ENCODE data around the gene SLC39A12. TPM values are rescaled to one million over a fixed set of nuclear protein-coding genes. Genes with fewer than 3 reads are reported as not detected.

SLC39A12 gene
- polyA plus RNA-seq, 1 of the 3 experiments (the other 2 are of a cell fraction), result not detected

GRCh38 chr10:18059826-18060559, 108.3 kb downstream of the SLC39A12 start:
- Histone ChIP-seq H3K9me3 (no peaks in the 10 kb centered on the region), H3K9ac (no peak overlapping the region), H3K27ac (ENCODE audit: low read depth in 2 of 2, low read length in 1 of 2) (no peak overlapping the region), H3K4me1 (ENCODE audit: control insufficient read depth in 1 of 2, insufficient read depth in 2 of 2, low read depth in 1 of 2, low read length in 1 of 2) (no peaks in the 10 kb centered on the region), H2AFZ (ENCODE audit: low read depth) (no peak overlapping the region), H4K20me1 (ENCODE audit: insufficient read depth) (no peaks in the 10 kb centered on the region), H3K36me3 (replicated peaks in 1 of 2; ENCODE audit: control insufficient read depth in 1 of 2, insufficient read depth in 2 of 2, low read length in 1 of 2) (no peaks in the 10 kb centered on the region), H3K4me2 (no peak overlapping the region), H3K4me3 (ENCODE audit: low read depth in 2 of 2, low read length in 1 of 2) (no peak overlapping the region), H3K79me2 (ENCODE audit: insufficient read depth) (no peaks in the 10 kb centered on the region), H3K9me2 (no peaks in the 10 kb centered on the region), H3F3A (replicated peaks; ENCODE audit: insufficient read depth) (no peaks in the 10 kb centered on the region), H3K27me3 (ENCODE audit: insufficient read depth) (no peaks in the 10 kb centered on the region)
- WGBS (ENCODE audit: low lambda C conversion rate), result 63% methylated on average over 19 of the region's 19 CpGs
- POLR2A ChIA-PET, result no interaction called here
- peak; percentile 3 for DNase-seq
- TF ChIP-seq TCF12 (IDR thresholded peaks at IDR 0.05), result no peak
- no peak for TF ChIP-seq EP300 (IDR thresholded peaks at IDR 0.05; ENCODE audit: borderline replicate concordance in 1 of 2, low read depth in 1 of 2, low read length in 1 of 2)
- CTCF ChIA-PET, result no interaction called here

GRCh38 chr10:18066947-18067346, 115.2 kb downstream of the SLC39A12 start:
- H3K4me3 ChIP-seq (ENCODE audit: low read depth in 2 of 2, low read length in 1 of 2), result no peak overlapping the region
- H2AFZ ChIP-seq (ENCODE audit: low read depth), result no peak overlapping the region
- CTCF ChIA-PET, result interaction anchor here (0.7 kb wide), 1 partner anchor 148 kb away, joined by 3 read pairs; no protein-coding TSS in a partner anchor
- WGBS (ENCODE audit: low lambda C conversion rate), result 52% methylated on average over 4 of the region's 4 CpGs
- H3K79me2 ChIP-seq (ENCODE audit: insufficient read depth), result no peaks in the 10 kb centered on the region
- no peak overlapping the region for H3K4me2 ChIP-seq
- no peak for TF ChIP-seq RCOR1 (IDR thresholded peaks at IDR 0.05; ENCODE audit: low read length)
- no peaks in the 10 kb centered on the region for H3K36me3 ChIP-seq (replicated peaks in 1 of 2; ENCODE audit: control insufficient read depth in 1 of 2, insufficient read depth in 2 of 2, low read length in 1 of 2)
- no peak for DNase-seq
- POLR2A ChIA-PET, result no interaction called here
- no peaks in the 10 kb centered on the region for H3K27me3 ChIP-seq (ENCODE audit: insufficient read depth)
- H4K20me1 ChIP-seq (ENCODE audit: insufficient read depth), result no peaks in the 10 kb centered on the region
- no peaks in the 10 kb centered on the region for H3K9me3 ChIP-seq
- no peaks in the 10 kb centered on the region for H3K4me1 ChIP-seq (ENCODE audit: control insufficient read depth in 1 of 2, insufficient read depth in 2 of 2, low read depth in 1 of 2, low read length in 1 of 2)
- H3F3A ChIP-seq (replicated peaks; ENCODE audit: insufficient read depth), result no peaks in the 10 kb centered on the region
- H3K9me2 ChIP-seq, result no peaks in the 10 kb centered on the region
- H3K9ac ChIP-seq, result no peak overlapping the region
- no peak overlapping the region for H3K27ac ChIP-seq (ENCODE audit: low read depth in 2 of 2, low read length in 1 of 2)

- Histone ChIP-seq H2AFZ (ENCODE audit: low read depth) (no peak overlapping the region), H3K4me1 (ENCODE audit: control insufficient read depth in 1 of 2, insufficient read depth in 2 of 2, low read depth in 1 of 2, low read length in 1 of 2) (no peaks in the 10 kb centered on the region), H3K36me3 (replicated peaks in 1 of 2; ENCODE audit: control insufficient read depth in 1 of 2, insufficient read depth in 2 of 2, low read length in 1 of 2) (no peaks in the 10 kb centered on the region), H3K27ac (ENCODE audit: low read depth in 2 of 2, low read length in 1 of 2) (no peak overlapping the region), H3K9me3 (no peaks in the 10 kb centered on the region), H3F3A (replicated peaks; ENCODE audit: insufficient read depth) (no peaks in the 10 kb centered on the region), H4K20me1 (ENCODE audit: insufficient read depth) (no peaks in the 10 kb centered on the region), H3K27me3 (ENCODE audit: insufficient read depth) (no peaks in the 10 kb centered on the region; the same call in 1 of the 2 replicates), H3K4me3 (ENCODE audit: low read depth in 2 of 2, low read length in 1 of 2) (no peak overlapping the region), H3K4me2 (no peak overlapping the region), H3K9ac (no peak overlapping the region), H3K79me2 (ENCODE audit: insufficient read depth) (no peaks in the 10 kb centered on the region), H3K9me2 (no peaks in the 10 kb centered on the region)
- CTCF ChIA-PET, result no interaction called here
- WGBS (ENCODE audit: low lambda C conversion rate), result 47% methylated on average over 4 of the region's 4 CpGs
- TF ChIP-seq MAX (IDR thresholded peaks at IDR 0.05; ENCODE audit: low read depth), result no peak
- no peak for TF ChIP-seq TAF1 (IDR thresholded peaks at IDR 0.05; ENCODE audit: borderline replicate concordance, low read depth, low read length)
- TF ChIP-seq REST (IDR thresholded peaks at IDR 0.05; ENCODE audit: low read depth, low read length), result no peak
- TF ChIP-seq ELF1 (IDR thresholded peaks at IDR 0.05), result no peak
- no peak for TF ChIP-seq USF2 (IDR thresholded peaks at IDR 0.05; ENCODE audit: borderline replicate concordance, low read depth, low read length)
- TF ChIP-seq RAD21 (IDR thresholded peaks at IDR 0.05; ENCODE audit: low read length), result no peak
- no peak for TF ChIP-seq GATA2 (CRISPR knock-in tag; IDR thresholded peaks at IDR 0.05)
- TF ChIP-seq NRF1 (IDR thresholded peaks at IDR 0.05; ENCODE audit: low read depth, low read length), result no peak
- no peak for DNase-seq
- POLR2A ChIA-PET, result no interaction called here
Observed at GRCh38 chr10:18068401-18068800, 116.7 kb downstream of the SLC39A12 start.

All from SK-N-SH (cell line).